ENCODE data around the gene HDAC11.

Gene HDAC11

GRCh38 chr3:13543253-13543652 lies 63.1 kb downstream of the HDAC11 start:
- DNase-seq (ENCODE audit: low read depth in 2 of 2) = no peak

GRCh38 chr3:13544293-13544831 lies 64.3 kb downstream of the HDAC11 start:
- DNase-seq (ENCODE audit: low read depth in 2 of 2) = peak; percentile 66

GRCh38 chr3:13544951-13545651 lies 65.0 kb downstream of the HDAC11 start:
- no peak for DNase-seq (ENCODE audit: low read depth in 2 of 2)

- no peak for DNase-seq (ENCODE audit: low read depth in 2 of 2)
Measured at GRCh38 chr3:13545952-13546454, 65.9 kb downstream of the HDAC11 start.

- DNase-seq (ENCODE audit: low read depth in 2 of 2) = no peak
Measured at GRCh38 chr3:13546667-13547171, 66.6 kb downstream of the HDAC11 start.

- DNase-seq (ENCODE audit: low read depth in 2 of 2) = no peak
Measured at GRCh38 chr3:13547591-13548371, 67.7 kb downstream of the HDAC11 start.

- no peak for DNase-seq (ENCODE audit: low read depth in 2 of 2)
Measured at GRCh38 chr3:13548696-13549622, 68.9 kb downstream of the HDAC11 start, which contains the start of gene FBLN2. Gene FBLN2, plus strand, starts transcription at chr3:13549125. Its CDS starts 21,231 bp downstream, at chr3:13570356.

- no peak for DNase-seq (ENCODE audit: low read depth in 2 of 2)
Measured at GRCh38 chr3:13549623-13550422, 69.7 kb downstream of the HDAC11 start.

- no peak for DNase-seq (ENCODE audit: low read depth in 2 of 2)
Measured at GRCh38 chr3:13550423-13550690, 70.3 kb downstream of the HDAC11 start.

- no peak for DNase-seq (ENCODE audit: low read depth in 2 of 2)
Measured at GRCh38 chr3:13550791-13551360, 70.8 kb downstream of the HDAC11 start.

GRCh38 chr3:13552857-13553652 lies 72.9 kb downstream of the HDAC11 start:
- DNase-seq (ENCODE audit: low read depth in 2 of 2) = no peak

- no peak for DNase-seq (ENCODE audit: low read depth in 2 of 2)
Measured at GRCh38 chr3:13553686-13554085, 73.6 kb downstream of the HDAC11 start.

GRCh38 chr3:13555753-13556152 lies 75.6 kb downstream of the HDAC11 start:
- no peak for DNase-seq (ENCODE audit: low read depth in 2 of 2)
